OCI-LY1 (cell line): Measurements from ENCODE around the gene CHCHD2.

ENCODE experiments used
- EZH2 ChIP-seq: fragments of 200-600 bp; sonication (generic), shearing (Covaris generic); IDR thresholded peaks from 2 replicates; pipeline ENCODE4 v1.8.0; 2017; ENCODE audit warnings: borderline replicate concordance, mixed run types, mild to moderate bottlenecking, antibody characterized with exemption, low read length, moderate library complexity, mixed read lengths
- TF ChIP-seq, protein P1 (sequence below): fragments of 200-600 bp; sonication (generic), shearing (Covaris generic); IDR thresholded peaks from 2 replicates; pipeline ENCODE4 v1.5.1; 2017; ENCODE audit warnings: mild to moderate bottlenecking, antibody characterized with exemption, low read length, moderate library complexity, mixed read lengths

DNA sequence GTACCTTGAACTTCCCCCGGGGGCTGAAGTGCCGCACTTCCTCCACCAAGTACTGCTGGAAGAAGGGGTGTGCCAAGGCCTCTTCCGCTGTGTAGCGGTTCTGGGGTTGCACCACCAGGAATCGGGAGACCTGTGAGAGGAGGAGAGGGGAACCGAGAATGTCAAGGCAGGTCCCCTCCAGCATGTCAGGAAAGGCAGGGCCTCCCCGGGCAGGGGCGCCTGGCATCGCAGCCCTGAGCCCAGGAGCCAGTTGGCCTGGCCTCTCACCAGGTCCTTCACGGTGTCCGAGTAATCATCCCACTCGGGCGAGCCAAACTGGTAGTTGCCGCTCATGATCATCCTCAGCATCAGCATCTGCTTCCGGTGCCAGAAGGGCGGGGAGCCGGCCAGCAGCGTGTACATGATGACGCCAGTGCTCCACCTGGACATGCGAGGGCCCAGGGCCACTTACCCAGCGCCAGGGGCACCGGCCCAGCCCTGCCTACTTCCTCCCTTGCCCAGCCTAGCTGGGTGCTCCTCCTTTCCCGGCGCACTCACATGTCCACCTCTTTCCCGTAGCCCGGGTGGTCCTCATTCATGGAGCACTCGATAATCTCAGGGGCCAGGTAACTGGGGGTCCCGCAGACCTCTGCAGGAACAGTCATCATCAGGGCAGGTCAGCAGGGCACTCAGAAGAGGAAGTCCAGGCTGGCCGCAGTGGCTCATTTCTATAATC is 24.5 kb downstream of the CHCHD2 start:
- TF ChIP-seq EZH2 = no peak
- TF ChIP-seq, protein P1, sequence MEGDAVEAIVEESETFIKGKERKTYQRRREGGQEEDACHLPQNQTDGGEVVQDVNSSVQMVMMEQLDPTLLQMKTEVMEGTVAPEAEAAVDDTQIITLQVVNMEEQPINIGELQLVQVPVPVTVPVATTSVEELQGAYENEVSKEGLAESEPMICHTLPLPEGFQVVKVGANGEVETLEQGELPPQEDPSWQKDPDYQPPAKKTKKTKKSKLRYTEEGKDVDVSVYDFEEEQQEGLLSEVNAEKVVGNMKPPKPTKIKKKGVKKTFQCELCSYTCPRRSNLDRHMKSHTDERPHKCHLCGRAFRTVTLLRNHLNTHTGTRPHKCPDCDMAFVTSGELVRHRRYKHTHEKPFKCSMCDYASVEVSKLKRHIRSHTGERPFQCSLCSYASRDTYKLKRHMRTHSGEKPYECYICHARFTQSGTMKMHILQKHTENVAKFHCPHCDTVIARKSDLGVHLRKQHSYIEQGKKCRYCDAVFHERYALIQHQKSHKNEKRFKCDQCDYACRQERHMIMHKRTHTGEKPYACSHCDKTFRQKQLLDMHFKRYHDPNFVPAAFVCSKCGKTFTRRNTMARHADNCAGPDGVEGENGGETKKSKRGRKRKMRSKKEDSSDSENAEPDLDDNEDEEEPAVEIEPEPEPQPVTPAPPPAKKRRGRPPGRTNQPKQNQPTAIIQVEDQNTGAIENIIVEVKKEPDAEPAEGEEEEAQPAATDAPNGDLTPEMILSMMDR = no peak
